OCI-LY7 (cell line): Measurements from ENCODE around the gene MEOX1. TPM values are rescaled to one million over a fixed set of nuclear protein-coding genes. Genes with fewer than 3 reads are reported as not detected.
"Not testable (repeated sequence)": the region's sequence is repeated elsewhere in the genome, so short reads cannot be mapped to it uniquely, and the experiment has no call there.

Experiments
- BruUV-seq: library from RNA; stranded (reverse); fragments of 400-500 nt; replicated peaks from 2 replicates; lab custom pipeline; 2021; lab: Mats Ljungman, UMichigan
- CTCF ChIA-PET: fragments of 300-600 bp; sonication (Branson Sonifier 250); formaldehyde crosslinking; loops from one replicate; lab custom pipeline; 2022; ENCODE audit warnings: antibody characterized with exemption; ENCODE audit not compliant: unreplicated experiment; lab: Charles Lee
- POLR2A ChIA-PET: fragments of 300-600 bp; sonication (Branson Sonifier 250); formaldehyde crosslinking; loops from one replicate; lab custom pipeline; 2022; ENCODE audit warnings: antibody characterized with exemption; lab: Charles Lee
- DNase-seq: peaks from one replicate; pipeline ENCODE4 v3.0.0-alpha.2; 2015; ENCODE audit warnings: low spot score
- H2AFZ ChIP-seq: fragments of 200-600 bp; sonication (generic), shearing (Covaris generic); 2 replicates; pipeline ENCODE4 v1.6.1; 2014; ENCODE audit warnings: mild to moderate bottlenecking, antibody characterized with exemption, low read length, moderate library complexity
- H3K27ac ChIP-seq: fragments of 200-600 bp; sonication (generic); 2 replicates; pipeline ENCODE4 v1.5.1; 2014; ENCODE audit warnings: mixed run types, low read depth, mild to moderate bottlenecking, moderate library complexity, low read length, inconsistent platforms; ENCODE audit not compliant: poor library complexity, severe bottlenecking
- H3K36me3 ChIP-seq: fragments of 200-600 bp; sonication (generic); 2 replicates; pipeline ENCODE4 v1.6.1; 2014; ENCODE audit warnings: mild to moderate bottlenecking, antibody characterized with exemption, low read length, moderate library complexity, mixed read lengths; ENCODE audit not compliant: insufficient read depth
- H3K4me1 ChIP-seq: fragments of 200-600 bp; sonication (generic); 2 replicates; pipeline ENCODE4 v1.5.1; 2014; ENCODE audit warnings: mild to moderate bottlenecking, low read length; ENCODE audit not compliant: insufficient read depth, poor library complexity, severe bottlenecking
- H3K4me2 ChIP-seq: fragments of 200-600 bp; sonication (generic); 2 replicates; pipeline ENCODE4 v1.6.1; 2014; ENCODE audit warnings: mild to moderate bottlenecking, low read length
- H3K4me3 ChIP-seq: fragments of 200-600 bp; sonication (generic); 2 replicates; pipeline ENCODE4 v1.5.1; 2014; ENCODE audit warnings: mild to moderate bottlenecking, low read depth, low read length; ENCODE audit not compliant: poor library complexity, severe bottlenecking
- H3K79me2 ChIP-seq: fragments of 200-600 bp; sonication (generic); 2 replicates; pipeline ENCODE4 v1.6.1; 2016; ENCODE audit warnings: low read depth, mild to moderate bottlenecking, low read length, moderate library complexity, mixed read lengths; ENCODE audit not compliant: insufficient read depth
- H3K9me2 ChIP-seq: fragments of 200-600 bp; sonication (generic); 2 replicates; pipeline ENCODE4 v1.6.1; 2016; ENCODE audit warnings: mild to moderate bottlenecking, low read length, mixed read lengths; ENCODE audit not compliant: insufficient read depth
- H3K9me3 ChIP-seq: fragments of 200-600 bp; sonication (generic); 2 replicates; pipeline ENCODE4 v1.6.1; 2014; ENCODE audit warnings: mild to moderate bottlenecking, mixed run types, low read length, mixed read lengths
- H4K20me1 ChIP-seq: fragments of 200-600 bp; sonication (generic); 2 replicates; pipeline ENCODE4 v1.6.1; 2014; ENCODE audit warnings: mild to moderate bottlenecking, antibody characterized with exemption, low read length, moderate library complexity, mixed read lengths; ENCODE audit not compliant: insufficient read depth
- EZH2phosphoT487 ChIP-seq: fragments of 200-600 bp; sonication (generic); IDR thresholded peaks from 2 replicates; pipeline ENCODE4 v1.6.1; 2018; ENCODE audit warnings: low read depth, borderline replicate concordance, mild to moderate bottlenecking, mixed run types, antibody characterized with exemption, low read length, moderate library complexity, mixed read lengths
- intact Hi-C: fragments of 100-400 bp; cut with micrococcal nuclease; formaldehyde crosslinking; loops from one replicate; pipeline ENCODE4 v1.10.0; 2022; ENCODE audit not compliant: unreplicated experiment
- total RNA-seq, 2 experiments: library from RNA; depleted of rRNA in 1 of 2; stranded (reverse); fragments of >200 nt in 1 of 2; shearing (Covaris generic) in 1 of 2; gene quantifications; 2 replicates each; pipeline ENCODE4 v1.2.3, GENCODE V29; 2014 to 2022
- TF ChIP-seq, protein P1 (sequence below): fragments of 200-600 bp; sonication (generic); conservative IDR thresholded peaks from 2 replicates; pipeline ENCODE4 v1.5.1; 2014; ENCODE audit warnings: mild to moderate bottlenecking, antibody characterized with exemption, low read length, moderate library complexity, mixed read lengths

The MEOX1 gene
- total RNA-seq, 2 experiments from 2014 or later = not detected

- Histone ChIP-seq H3K79me2 (no peaks in the 10 kb centered on the region), H3K36me3 (no peaks in the 10 kb centered on the region), H3K4me1 (no peaks in the 10 kb centered on the region), H4K20me1 (no peaks in the 10 kb centered on the region), H3K9me2 (no peaks in the 10 kb centered on the region), H3K27ac (no peak overlapping the region), H3K9me3 (no peaks in the 10 kb centered on the region), H2AFZ (no peak overlapping the region), H3K4me3 (no peak overlapping the region), H3K4me2 (no peak overlapping the region)
- POLR2A ChIA-PET = no interaction called here
- intact Hi-C loops = no loop called here
- TF ChIP-seq, protein P1, sequence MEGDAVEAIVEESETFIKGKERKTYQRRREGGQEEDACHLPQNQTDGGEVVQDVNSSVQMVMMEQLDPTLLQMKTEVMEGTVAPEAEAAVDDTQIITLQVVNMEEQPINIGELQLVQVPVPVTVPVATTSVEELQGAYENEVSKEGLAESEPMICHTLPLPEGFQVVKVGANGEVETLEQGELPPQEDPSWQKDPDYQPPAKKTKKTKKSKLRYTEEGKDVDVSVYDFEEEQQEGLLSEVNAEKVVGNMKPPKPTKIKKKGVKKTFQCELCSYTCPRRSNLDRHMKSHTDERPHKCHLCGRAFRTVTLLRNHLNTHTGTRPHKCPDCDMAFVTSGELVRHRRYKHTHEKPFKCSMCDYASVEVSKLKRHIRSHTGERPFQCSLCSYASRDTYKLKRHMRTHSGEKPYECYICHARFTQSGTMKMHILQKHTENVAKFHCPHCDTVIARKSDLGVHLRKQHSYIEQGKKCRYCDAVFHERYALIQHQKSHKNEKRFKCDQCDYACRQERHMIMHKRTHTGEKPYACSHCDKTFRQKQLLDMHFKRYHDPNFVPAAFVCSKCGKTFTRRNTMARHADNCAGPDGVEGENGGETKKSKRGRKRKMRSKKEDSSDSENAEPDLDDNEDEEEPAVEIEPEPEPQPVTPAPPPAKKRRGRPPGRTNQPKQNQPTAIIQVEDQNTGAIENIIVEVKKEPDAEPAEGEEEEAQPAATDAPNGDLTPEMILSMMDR = no peak
- no peak for TF ChIP-seq EZH2phosphoT487
- CTCF ChIA-PET = no interaction called here
- DNase-seq = no peak
- BruUV-seq = no TSS peak
Observed at GRCh38 chr17:43689131-43689530, 27.4 kb upstream of the MEOX1 start.

DNA sequence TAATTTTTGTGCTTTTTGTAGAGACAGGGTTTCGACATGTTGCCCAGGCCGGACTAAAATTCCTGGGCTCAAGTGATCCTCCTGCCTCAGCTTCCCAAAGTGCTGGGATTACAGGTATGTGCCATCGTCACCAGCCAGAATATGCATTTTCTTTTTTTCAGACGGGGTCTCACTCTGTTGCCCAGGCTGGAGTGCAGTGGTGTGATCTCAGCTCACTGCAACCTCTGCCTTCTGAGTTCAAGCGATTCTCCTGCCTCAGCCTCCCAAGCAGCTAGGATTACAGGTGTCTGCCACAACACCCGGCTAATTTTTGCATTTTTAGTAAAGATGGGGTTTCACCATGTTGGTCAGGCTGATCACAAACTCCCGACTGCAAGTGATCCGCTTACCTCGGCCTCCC is 25.2 kb upstream of the MEOX1 start:
- H3K9me2 ChIP-seq, H3K9me3 ChIP-seq, H3K4me3 ChIP-seq, H3K79me2 ChIP-seq, H3K27ac ChIP-seq, H3K4me2 ChIP-seq, intact Hi-C loops, H4K20me1 ChIP-seq, H2AFZ ChIP-seq, DNase-seq, BruUV-seq, POLR2A ChIA-PET, H3K4me1 ChIP-seq, H3K36me3 ChIP-seq, CTCF ChIA-PET: not testable (repeated sequence)

DNA sequence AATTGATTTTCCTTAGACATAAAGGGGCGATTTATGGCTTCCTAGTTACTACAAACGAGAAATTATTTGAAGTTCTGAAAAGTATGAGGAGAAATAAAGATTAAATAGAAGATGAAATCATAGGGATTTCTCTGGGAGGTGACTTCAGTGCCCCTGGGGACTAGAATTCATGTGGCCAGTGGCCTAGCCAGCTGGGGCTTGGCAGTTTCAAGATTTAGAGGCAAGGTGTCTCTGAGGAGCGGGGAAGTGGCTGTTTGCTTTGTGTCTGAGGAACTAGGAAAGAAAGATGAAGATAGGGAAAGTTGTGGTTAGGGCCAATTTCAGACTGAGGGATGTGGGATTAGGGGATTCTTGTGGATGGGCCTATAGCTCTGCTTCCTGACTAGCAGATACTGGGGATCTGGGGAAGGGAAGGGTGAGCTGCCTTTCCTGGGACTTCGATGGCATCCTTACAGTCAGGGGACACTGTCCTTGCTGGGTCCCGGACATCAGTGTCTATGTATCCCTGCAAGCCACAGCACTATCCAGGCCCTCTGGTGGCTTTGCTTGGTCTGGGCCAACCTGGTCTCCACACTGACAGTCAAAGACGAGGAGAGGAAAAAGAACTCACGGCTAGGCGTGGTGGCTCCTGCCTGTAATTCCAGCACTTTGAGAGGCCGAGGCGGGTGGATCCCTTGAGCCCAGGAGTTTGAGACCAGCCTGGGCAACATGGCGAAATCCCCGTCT is 22.4 kb upstream of the MEOX1 start:
- TF ChIP-seq, protein P1 = no peak
- TF ChIP-seq EZH2phosphoT487 = no peak
- Histone ChIP-seq H2AFZ (no peak overlapping the region), H3K79me2 (no peaks in the 10 kb centered on the region), H3K4me1 (no peaks in the 10 kb centered on the region), H3K9me3 (no peaks in the 10 kb centered on the region), H3K27ac (no peak overlapping the region), H3K4me3 (no peak overlapping the region), H3K9me2 (no peaks in the 10 kb centered on the region), H4K20me1 (no peaks in the 10 kb centered on the region), H3K36me3 (no peaks in the 10 kb centered on the region), H3K4me2 (no peak overlapping the region)
- ChIA-PET CTCF (no interaction called here), POLR2A (no interaction called here)
- no peak for DNase-seq
- intact Hi-C loops = no loop called here
- no TSS peak for BruUV-seq
